HL-60 (cell line): ENCODE measurements around the gene CLOCK.
A peak's percentile ranks its signal among the peaks of the same experiment; 100 is the strongest.

Experiments
- DNase-seq, 2 experiments: peaks; one replicate each; pipeline ENCODE4 v3.0.0-alpha.2; 2010 to 2020; ENCODE audit warnings: low read depth in 1 of 2, low spot score in 1 of 2
- H3K27ac ChIP-seq: fragments of 250-450 bp; sonication (Bioruptor Pico); replicated peaks from 2 replicates; pipeline ENCODE4 v1.5.1; 2020; ENCODE audit warnings: mild to moderate bottlenecking, moderate library complexity
- H3K27me3 ChIP-seq: fragments of 250-450 bp; sonication (Bioruptor Pico); 2 replicates; pipeline ENCODE4 v1.5.1; 2021; ENCODE audit warnings: mild to moderate bottlenecking, moderate library complexity; ENCODE audit not compliant: insufficient read depth, poor library complexity, severe bottlenecking
- H3K4me3 ChIP-seq: replicated peaks from 2 replicates; pipeline ENCODE4 v1.5.1; 2011; ENCODE audit warnings: mild to moderate bottlenecking, control low read depth, low read length; ENCODE audit not compliant: insufficient read depth
- CTCF ChIP-seq: IDR thresholded peaks from one replicate; pipeline ENCODE4 v1.5.1; 2011; ENCODE audit warnings: low read length, control low read depth, inconsistent platforms; ENCODE audit not compliant: insufficient read depth
- GABPA ChIP-seq: IDR thresholded peaks from 2 replicates; pipeline ENCODE4 v1.6.1; 2012; ENCODE audit warnings: low read depth
- POLR2AphosphoS5 ChIP-seq: IDR thresholded peaks from 2 replicates; pipeline ENCODE4 v1.6.1; 2012; ENCODE audit warnings: low read depth
- SPI1 ChIP-seq: IDR thresholded peaks from 2 replicates; pipeline ENCODE4 v1.6.1; 2012; ENCODE audit warnings: low read depth, mild to moderate bottlenecking, borderline replicate concordance
- TF ChIP-seq, protein P1 (sequence below): IDR thresholded peaks from 2 replicates; pipeline ENCODE4 v1.6.1; 2012; ENCODE audit warnings: low read depth; ENCODE audit not compliant: insufficient replicate concordance

Gene CLOCK

GRCh38 chr4:55571806-55572205, 25.1 kb upstream of the CLOCK start:
- no peaks in the 10 kb centered on the region for H3K27me3 ChIP-seq
- no peak overlapping the region for H3K4me3 ChIP-seq
- TF ChIP-seq, protein P1, sequence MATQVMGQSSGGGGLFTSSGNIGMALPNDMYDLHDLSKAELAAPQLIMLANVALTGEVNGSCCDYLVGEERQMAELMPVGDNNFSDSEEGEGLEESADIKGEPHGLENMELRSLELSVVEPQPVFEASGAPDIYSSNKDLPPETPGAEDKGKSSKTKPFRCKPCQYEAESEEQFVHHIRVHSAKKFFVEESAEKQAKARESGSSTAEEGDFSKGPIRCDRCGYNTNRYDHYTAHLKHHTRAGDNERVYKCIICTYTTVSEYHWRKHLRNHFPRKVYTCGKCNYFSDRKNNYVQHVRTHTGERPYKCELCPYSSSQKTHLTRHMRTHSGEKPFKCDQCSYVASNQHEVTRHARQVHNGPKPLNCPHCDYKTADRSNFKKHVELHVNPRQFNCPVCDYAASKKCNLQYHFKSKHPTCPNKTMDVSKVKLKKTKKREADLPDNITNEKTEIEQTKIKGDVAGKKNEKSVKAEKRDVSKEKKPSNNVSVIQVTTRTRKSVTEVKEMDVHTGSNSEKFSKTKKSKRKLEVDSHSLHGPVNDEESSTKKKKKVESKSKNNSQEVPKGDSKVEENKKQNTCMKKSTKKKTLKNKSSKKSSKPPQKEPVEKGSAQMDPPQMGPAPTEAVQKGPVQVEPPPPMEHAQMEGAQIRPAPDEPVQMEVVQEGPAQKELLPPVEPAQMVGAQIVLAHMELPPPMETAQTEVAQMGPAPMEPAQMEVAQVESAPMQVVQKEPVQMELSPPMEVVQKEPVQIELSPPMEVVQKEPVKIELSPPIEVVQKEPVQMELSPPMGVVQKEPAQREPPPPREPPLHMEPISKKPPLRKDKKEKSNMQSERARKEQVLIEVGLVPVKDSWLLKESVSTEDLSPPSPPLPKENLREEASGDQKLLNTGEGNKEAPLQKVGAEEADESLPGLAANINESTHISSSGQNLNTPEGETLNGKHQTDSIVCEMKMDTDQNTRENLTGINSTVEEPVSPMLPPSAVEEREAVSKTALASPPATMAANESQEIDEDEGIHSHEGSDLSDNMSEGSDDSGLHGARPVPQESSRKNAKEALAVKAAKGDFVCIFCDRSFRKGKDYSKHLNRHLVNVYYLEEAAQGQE: no peak
- 0 out of 2 replicates have a peak, but pooled peaks have one; percentile 31 for TF ChIP-seq GABPA
- peak in 1 of 2 experiments; percentile 18 for DNase-seq
- no peak overlapping the region for H3K27ac ChIP-seq

GRCh38 chr4:55568905-55569504, 22.3 kb upstream of the CLOCK start:
- Histone ChIP-seq H3K27ac (no peak overlapping the region), H3K27me3 (no peaks in the 10 kb centered on the region), H3K4me3 (no peak overlapping the region)
- DNase-seq: no peak
- TF ChIP-seq SPI1 (no peak), CTCF (no peak), POLR2AphosphoS5 (no peak)

DNA sequence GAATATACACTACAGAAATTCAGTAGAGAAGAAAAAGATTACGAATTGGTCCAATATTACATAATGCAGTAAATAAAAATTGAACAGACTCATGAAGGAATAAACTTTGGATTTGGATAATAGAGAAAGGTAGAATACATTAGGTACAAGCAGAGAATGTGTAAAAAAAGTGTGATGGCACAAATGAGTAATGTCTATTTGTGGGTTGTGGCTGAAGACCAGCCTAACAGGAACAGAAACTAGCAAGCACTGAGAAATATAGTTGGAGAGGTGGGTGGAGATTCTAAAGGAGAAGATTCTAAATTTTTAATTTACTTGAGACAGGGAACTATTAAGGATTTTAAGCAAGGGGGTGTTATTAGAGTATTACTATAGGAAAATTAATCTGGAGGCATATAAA, 15.2 kb upstream of the CLOCK start:
- Histone ChIP-seq H3K27me3 (no peaks in the 10 kb centered on the region), H3K27ac (no peak overlapping the region), H3K4me3 (no peak overlapping the region)
- DNase-seq: no peak
- no peak for TF ChIP-seq CTCF
- TF ChIP-seq POLR2AphosphoS5: no peak

DNA sequence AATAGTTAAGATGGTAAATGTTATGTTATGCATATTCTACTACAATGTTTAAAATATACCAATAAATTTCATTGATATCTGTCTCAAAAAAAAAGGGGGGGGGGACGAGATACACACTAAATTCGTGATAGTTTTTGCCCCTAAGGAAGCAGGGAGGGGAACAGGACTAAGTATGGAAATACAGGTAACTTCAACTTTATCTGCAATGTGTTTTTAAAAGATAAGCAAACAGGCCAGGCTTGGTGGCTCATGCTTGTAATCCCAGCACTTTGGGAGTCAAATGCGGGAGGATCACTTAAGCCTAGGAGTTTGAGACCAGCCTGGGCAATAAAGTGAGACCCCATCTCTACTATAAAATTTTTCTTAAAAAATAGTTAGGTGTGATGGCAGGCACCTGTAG, 13.4 kb upstream of the CLOCK start:
- TF ChIP-seq GABPA: no peak
- TF ChIP-seq POLR2AphosphoS5: no peak
- TF ChIP-seq CTCF: no peak
- TF ChIP-seq, protein P1: no peak
- TF ChIP-seq SPI1: no peak
- no peak overlapping the region for H3K27ac ChIP-seq
- no peak for DNase-seq
- no peak overlapping the region for H3K4me3 ChIP-seq
- H3K27me3 ChIP-seq: no peaks in the 10 kb centered on the region
